Measurements from ENCODE around the gene TUB. TPM values are rescaled to one million over a fixed set of nuclear protein-coding genes. Genes with fewer than 3 reads are reported as not detected.

The TUB gene
- total RNA-seq, 1 donor from 2014 or later = 14.9 TPM

DNA sequence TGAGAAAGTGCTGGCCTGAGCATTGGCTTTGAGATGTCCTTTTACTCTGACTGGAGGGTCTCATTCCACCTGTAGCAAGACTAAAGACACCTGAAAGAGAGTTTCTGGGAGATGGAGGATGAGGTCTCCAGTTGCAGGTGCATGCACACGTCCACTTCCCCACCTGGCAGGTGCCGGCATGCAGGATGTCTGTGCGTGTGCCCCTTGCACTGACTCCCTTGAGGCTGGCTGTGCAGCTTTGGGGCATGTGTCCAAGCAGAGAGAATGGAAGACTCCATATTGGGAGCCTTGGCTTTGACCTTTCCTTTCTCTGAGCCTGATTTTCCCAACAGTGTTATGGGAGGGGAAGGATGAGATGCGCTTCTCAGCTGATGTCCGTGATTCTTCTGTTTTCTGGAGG, 44.0 kb upstream of the TUB start:
- Mint-ChIP-seq H3K4me1 (ENCODE audit: low read depth) (peaks cover 5% of the 10 kb centered on the region), H3K36me3 (ENCODE audit: insufficient read depth) (no peaks in the 10 kb centered on the region), H3K27me3 (peaks cover 33% of the 10 kb centered on the region), H3K27ac (no peak overlapping the region), H3K9me3 (ENCODE audit: low read depth) (no peaks in the 10 kb centered on the region), H3K4me3 (ENCODE audit: low read depth) (no peak overlapping the region)
- DNase-seq (ENCODE audit: low spot score, unreplicated experiment) = no peak
- TF ChIP-seq, protein P1, sequence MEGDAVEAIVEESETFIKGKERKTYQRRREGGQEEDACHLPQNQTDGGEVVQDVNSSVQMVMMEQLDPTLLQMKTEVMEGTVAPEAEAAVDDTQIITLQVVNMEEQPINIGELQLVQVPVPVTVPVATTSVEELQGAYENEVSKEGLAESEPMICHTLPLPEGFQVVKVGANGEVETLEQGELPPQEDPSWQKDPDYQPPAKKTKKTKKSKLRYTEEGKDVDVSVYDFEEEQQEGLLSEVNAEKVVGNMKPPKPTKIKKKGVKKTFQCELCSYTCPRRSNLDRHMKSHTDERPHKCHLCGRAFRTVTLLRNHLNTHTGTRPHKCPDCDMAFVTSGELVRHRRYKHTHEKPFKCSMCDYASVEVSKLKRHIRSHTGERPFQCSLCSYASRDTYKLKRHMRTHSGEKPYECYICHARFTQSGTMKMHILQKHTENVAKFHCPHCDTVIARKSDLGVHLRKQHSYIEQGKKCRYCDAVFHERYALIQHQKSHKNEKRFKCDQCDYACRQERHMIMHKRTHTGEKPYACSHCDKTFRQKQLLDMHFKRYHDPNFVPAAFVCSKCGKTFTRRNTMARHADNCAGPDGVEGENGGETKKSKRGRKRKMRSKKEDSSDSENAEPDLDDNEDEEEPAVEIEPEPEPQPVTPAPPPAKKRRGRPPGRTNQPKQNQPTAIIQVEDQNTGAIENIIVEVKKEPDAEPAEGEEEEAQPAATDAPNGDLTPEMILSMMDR (IDR thresholded peaks at IDR 0.05; ENCODE audit: unreplicated experiment) = no peak

DNA sequence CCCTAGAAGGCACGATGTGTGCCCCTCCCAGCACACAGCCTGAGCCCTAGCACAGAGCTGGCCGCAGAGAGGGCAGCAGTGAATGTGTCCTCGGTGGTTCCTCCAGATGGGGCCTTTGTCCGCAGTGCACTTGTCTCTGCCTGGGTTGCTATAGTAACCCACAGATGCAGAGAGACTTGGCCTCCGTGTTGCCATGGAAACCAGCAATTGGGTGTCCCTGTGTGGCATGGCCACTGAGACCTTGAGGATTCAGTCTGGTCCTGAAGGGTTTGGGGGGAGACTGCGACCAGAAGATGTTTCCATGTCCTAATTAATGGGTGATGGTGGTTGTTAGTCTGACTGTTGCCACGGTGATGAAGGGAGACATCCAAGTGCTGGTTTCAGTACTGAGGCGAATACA, 42.6 kb upstream of the TUB start:
- peaks cover 23% of the 10 kb centered on the region for H3K27me3 Mint-ChIP-seq
- no peak for DNase-seq (ENCODE audit: low spot score, unreplicated experiment)
- peaks cover 2% of the 10 kb centered on the region for H3K4me1 Mint-ChIP-seq (ENCODE audit: low read depth)
- no peaks in the 10 kb centered on the region for H3K9me3 Mint-ChIP-seq (ENCODE audit: low read depth)
- H3K27ac Mint-ChIP-seq = no peak overlapping the region
- TF ChIP-seq, protein P1 (IDR thresholded peaks at IDR 0.05; ENCODE audit: unreplicated experiment) = no peak
- H3K36me3 Mint-ChIP-seq (ENCODE audit: insufficient read depth) = no peaks in the 10 kb centered on the region
- H3K4me3 Mint-ChIP-seq (ENCODE audit: low read depth) = no peak overlapping the region

DNA sequence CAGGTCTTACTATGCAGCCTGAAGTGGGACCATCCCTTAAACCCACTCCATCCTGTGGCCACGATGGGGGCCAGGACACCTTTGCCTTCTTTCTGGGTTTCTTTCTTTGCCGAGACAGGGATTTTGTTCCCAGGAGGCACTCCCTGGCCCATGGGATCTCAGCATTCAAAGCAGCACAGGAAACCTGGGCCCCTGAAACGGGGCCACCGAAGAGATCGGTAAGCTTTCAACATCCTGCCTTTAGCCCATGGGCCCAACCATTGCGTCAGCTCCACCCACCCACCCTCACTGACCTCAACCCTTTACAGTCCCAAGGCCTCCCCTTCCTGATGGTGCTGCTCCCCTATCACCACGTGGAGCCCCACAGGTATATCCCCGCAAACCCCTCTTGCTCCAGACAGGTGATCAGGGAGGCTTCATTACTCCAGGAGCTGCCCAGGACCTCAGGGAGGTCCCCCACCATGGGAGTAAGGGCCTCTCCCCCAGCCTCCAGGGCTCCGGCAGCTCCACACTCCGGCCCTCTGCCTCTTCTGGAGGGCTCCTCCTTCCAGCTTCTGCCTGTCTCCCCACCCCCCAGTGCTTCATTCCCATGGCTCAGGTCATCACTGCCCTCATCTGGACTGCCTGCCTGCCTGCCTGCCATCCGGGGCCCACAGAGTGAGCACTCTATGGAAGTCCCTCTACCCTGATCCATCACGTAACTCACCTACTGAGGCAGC, 42.0 kb upstream of the TUB start:
- no peak for DNase-seq (ENCODE audit: low spot score, unreplicated experiment)
- Mint-ChIP-seq H3K27ac (no peak overlapping the region), H3K27me3 (peaks cover 26% of the 10 kb centered on the region), H3K36me3 (ENCODE audit: insufficient read depth) (no peaks in the 10 kb centered on the region), H3K4me1 (ENCODE audit: low read depth) (no peaks in the 10 kb centered on the region), H3K4me3 (ENCODE audit: low read depth) (no peak overlapping the region), H3K9me3 (ENCODE audit: low read depth) (no peaks in the 10 kb centered on the region)
- TF ChIP-seq, protein P1 (IDR thresholded peaks at IDR 0.05; ENCODE audit: unreplicated experiment) = no peak

DNA sequence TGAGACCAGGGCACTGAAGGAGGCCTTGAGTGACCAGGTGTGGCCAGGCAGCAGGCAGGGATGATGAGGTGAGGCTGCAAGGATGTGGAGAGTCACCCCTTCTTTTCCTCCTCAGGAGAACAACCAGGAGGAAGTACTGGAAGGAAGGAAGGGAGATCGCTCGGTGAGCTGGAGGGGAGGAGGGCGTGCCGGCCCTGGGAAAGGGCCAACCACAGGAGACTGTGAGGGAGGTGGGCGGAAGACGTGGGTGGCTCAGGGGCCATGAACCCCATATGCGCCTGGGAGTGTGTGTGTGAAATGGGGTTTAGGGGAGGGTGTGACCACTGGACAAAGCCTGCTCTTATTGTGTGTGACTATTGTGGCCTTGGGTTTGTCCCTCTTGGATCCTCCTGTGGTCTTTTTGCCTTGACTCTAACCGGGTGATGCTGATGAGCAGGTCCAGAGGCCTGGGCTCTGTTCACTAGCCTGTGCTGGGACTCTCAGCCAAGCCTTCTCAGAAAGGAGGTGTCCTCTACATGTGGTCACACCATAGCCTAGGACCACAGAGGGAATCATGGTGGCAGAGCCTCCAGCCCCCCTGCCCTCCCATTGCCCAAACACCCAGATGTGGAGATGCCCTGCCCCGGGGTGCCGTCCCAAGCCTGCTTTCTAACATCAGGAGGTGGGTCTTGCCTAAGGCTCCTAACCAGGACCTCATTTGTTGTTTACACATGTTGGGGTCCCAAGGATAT, 41.3 kb upstream of the TUB start:
- Mint-ChIP-seq H3K9me3 (ENCODE audit: low read depth) (no peaks in the 10 kb centered on the region), H3K36me3 (ENCODE audit: insufficient read depth) (no peaks in the 10 kb centered on the region), H3K27me3 (peaks cover 29% of the 10 kb centered on the region), H3K27ac (no peak overlapping the region), H3K4me1 (ENCODE audit: low read depth) (no peaks in the 10 kb centered on the region), H3K4me3 (ENCODE audit: low read depth) (no peak overlapping the region)
- TF ChIP-seq, protein P1 (IDR thresholded peaks at IDR 0.05; ENCODE audit: unreplicated experiment) = no peak
- no peak for DNase-seq (ENCODE audit: low spot score, unreplicated experiment)

- TF ChIP-seq, protein P1 (IDR thresholded peaks at IDR 0.05; ENCODE audit: unreplicated experiment) = no peak
- Mint-ChIP-seq H3K9me3 (ENCODE audit: low read depth) (no peaks in the 10 kb centered on the region), H3K27me3 (peaks cover 33% of the 10 kb centered on the region), H3K4me3 (ENCODE audit: low read depth) (no peak overlapping the region), H3K4me1 (ENCODE audit: low read depth) (no peaks in the 10 kb centered on the region), H3K27ac (no peak overlapping the region), H3K36me3 (ENCODE audit: insufficient read depth) (no peaks in the 10 kb centered on the region)
- no peak for DNase-seq (ENCODE audit: low spot score, unreplicated experiment)
These were observed 40.6 kb upstream of the TUB start for GRCh38 chr11:8040261-8040920.

Data from progenitor cell of endocrine pancreas (in vitro differentiated cells).